Smooth muscle cell (in vitro differentiated cells): Measurements from ENCODE around the gene SMIM7. TPM values are rescaled to one million over a fixed set of nuclear protein-coding genes. Genes with fewer than 3 reads are reported as not detected.

Experiments
- DNase-seq: peaks from one replicate; lab custom pipeline; 2025; ENCODE audit not compliant: unreplicated experiment; lab: John Stamatoyannopoulos, UW
- H2AFZ ChIP-seq: fragments of 200-600 bp; sonication (generic); 2 replicates; pipeline ENCODE4 v1.6.0; 2016; ENCODE audit warnings: antibody characterized with exemption, low read depth, mild to moderate bottlenecking
- H3F3A ChIP-seq: fragments of 200-600 bp; sonication (generic); 2 replicates; pipeline ENCODE4 v1.6.0; 2017; ENCODE audit warnings: antibody characterized with exemption, low read depth
- H3K27ac ChIP-seq: fragments of 200-600 bp; sonication (generic); 2 replicates; pipeline ENCODE4 v1.5.1; 2016; ENCODE audit warnings: low read depth, mild to moderate bottlenecking
- H3K27me3 ChIP-seq: fragments of 200-600 bp; sonication (generic); 2 replicates; pipeline ENCODE4 v1.6.1; 2016; ENCODE audit warnings: low read depth, mild to moderate bottlenecking
- H3K36me3 ChIP-seq: fragments of 200-600 bp; sonication (generic); 2 replicates; pipeline ENCODE4 v1.5.1; 2016; ENCODE audit warnings: low read depth
- H3K4me1 ChIP-seq: fragments of 200-600 bp; sonication (generic); 2 replicates; pipeline ENCODE4 v1.5.1; 2016; ENCODE audit warnings: low read depth
- H3K4me2 ChIP-seq: fragments of 200-600 bp; sonication (generic); 2 replicates; pipeline ENCODE4 v1.6.0; 2016; ENCODE audit warnings: mild to moderate bottlenecking
- H3K4me3 ChIP-seq: fragments of 200-600 bp; sonication (generic); 2 replicates; pipeline ENCODE4 v1.5.1; 2016; ENCODE audit warnings: mild to moderate bottlenecking
- H3K79me2 ChIP-seq: fragments of 200-600 bp; sonication (generic); 2 replicates; pipeline ENCODE4 v1.6.0; 2016; ENCODE audit warnings: low read depth, mild to moderate bottlenecking
- H3K9ac ChIP-seq: fragments of 200-600 bp; sonication (generic); 2 replicates; pipeline ENCODE4 v1.6.0; 2016; ENCODE audit warnings: low read depth
- H3K9me3 ChIP-seq: fragments of 200-600 bp; sonication (generic); replicated peaks from 2 replicates; pipeline ENCODE4 v1.5.1; 2016; ENCODE audit warnings: low read depth
- H4K20me1 ChIP-seq: fragments of 200-600 bp; sonication (generic); 2 replicates; pipeline ENCODE4 v1.6.0; 2016; ENCODE audit warnings: low read depth
- CTCF ChIP-seq: fragments of 200-600 bp; sonication (generic); IDR thresholded peaks from 2 replicates; pipeline ENCODE4 v1.5.1; 2017; ENCODE audit warnings: borderline replicate concordance, mild to moderate bottlenecking, antibody characterized with exemption; ENCODE audit not compliant: insufficient read depth, poor library complexity, severe bottlenecking
- WGBS: methylation state at CpG from one replicate; pipeline ENCODE4 v1.1.7; 2016; ENCODE audit warnings: low lambda C conversion rate; 5-methylcytosine and 5-hydroxymethylcytosine counted together
- polyA plus RNA-seq: library from polyadenylated mRNA; unstranded; fragments of >200 nt; fragmentation: Nextera tagmentation; extraction: Ambion mirVana; gene quantifications from 2 replicates; pipeline ENCODE4 v1.2.1, GENCODE V29; 2016
- total RNA-seq: library from RNA; depleted of rRNA; stranded (reverse); fragments of >200 nt; gene quantifications from 2 replicates; pipeline ENCODE4 v1.2.3, GENCODE V29; 2014

Gene SMIM7
- total and polyA plus RNA-seq, 2 experiments from 2014 or later, result 64.4 to 109 TPM

- H3K4me2 ChIP-seq, result no peak overlapping the region
- DNase-seq, result no peak
- H3K36me3 ChIP-seq, result no peaks in the 10 kb centered on the region
- H2AFZ ChIP-seq, result no peak overlapping the region
- H3K4me3 ChIP-seq, result no peak overlapping the region
- H4K20me1 ChIP-seq, result peaks cover 100% of the 10 kb centered on the region
- H3K27me3 ChIP-seq, result no peaks in the 10 kb centered on the region
- H3K4me1 ChIP-seq, result no peaks in the 10 kb centered on the region
- H3K9me3 ChIP-seq, result no peaks in the 10 kb centered on the region
- H3K9ac ChIP-seq, result no peak overlapping the region
- no peak for TF ChIP-seq CTCF
- H3K27ac ChIP-seq, result no peak overlapping the region
- H3F3A ChIP-seq, result no peaks in the 10 kb centered on the region
- WGBS, result 86% methylated on average over 7 of the region's 7 CpGs
- H3K79me2 ChIP-seq, result peaks cover 98% of the 10 kb centered on the region
Observed at GRCh38 chr19:16619457-16619856, 40.5 kb downstream of the SMIM7 start.

GRCh38 chr19:16618248-16618647, 41.7 kb downstream of the SMIM7 start:
- no peak overlapping the region for H3K4me3 ChIP-seq
- H2AFZ ChIP-seq, result no peak overlapping the region
- no peak for TF ChIP-seq CTCF
- 96% methylated on average over 7 of the region's 7 CpGs for WGBS
- H3K36me3 ChIP-seq, result no peaks in the 10 kb centered on the region
- no peak overlapping the region for H3K9ac ChIP-seq
- no peaks in the 10 kb centered on the region for H3K9me3 ChIP-seq
- DNase-seq, result no peak
- no peaks in the 10 kb centered on the region for H3K4me1 ChIP-seq
- peaks cover 100% of the 10 kb centered on the region for H4K20me1 ChIP-seq
- no peaks in the 10 kb centered on the region for H3K27me3 ChIP-seq
- H3K4me2 ChIP-seq, result no peak overlapping the region
- no peaks in the 10 kb centered on the region for H3F3A ChIP-seq
- H3K27ac ChIP-seq, result no peak overlapping the region
- H3K79me2 ChIP-seq, result peaks cover 98% of the 10 kb centered on the region

GRCh38 chr19:16615808-16616207, 44.1 kb downstream of the SMIM7 start:
- 56% methylated on average over 1 of the region's 1 CpG for WGBS
- Histone ChIP-seq H3K79me2 (peaks cover 98% of the 10 kb centered on the region), H3K27ac (no peak overlapping the region), H3K4me2 (no peak overlapping the region), H3K36me3 (no peaks in the 10 kb centered on the region), H3K27me3 (no peaks in the 10 kb centered on the region), H2AFZ (no peak overlapping the region), H4K20me1 (peaks cover 100% of the 10 kb centered on the region), H3F3A (no peaks in the 10 kb centered on the region), H3K9ac (no peak overlapping the region), H3K4me1 (no peaks in the 10 kb centered on the region), H3K4me3 (no peak overlapping the region), H3K9me3 (no peaks in the 10 kb centered on the region)
- TF ChIP-seq CTCF, result no peak
- no peak for DNase-seq

- no peaks in the 10 kb centered on the region for H3K4me1 ChIP-seq
- no peak overlapping the region for H3K9ac ChIP-seq
- H3K9me3 ChIP-seq, result no peaks in the 10 kb centered on the region
- no peak for TF ChIP-seq CTCF
- no peaks in the 10 kb centered on the region for H3K27me3 ChIP-seq
- no peak for DNase-seq
- peaks cover 100% of the 10 kb centered on the region for H4K20me1 ChIP-seq
- H2AFZ ChIP-seq, result no peak overlapping the region
- no peak overlapping the region for H3K4me3 ChIP-seq
- 37% methylated on average over 2 of the region's 2 CpGs for WGBS
- H3K27ac ChIP-seq, result no peak overlapping the region
- H3K36me3 ChIP-seq, result no peaks in the 10 kb centered on the region
- peaks cover 98% of the 10 kb centered on the region for H3K79me2 ChIP-seq
- no peaks in the 10 kb centered on the region for H3F3A ChIP-seq
- no peak overlapping the region for H3K4me2 ChIP-seq
Observed at GRCh38 chr19:16614941-16615340, 45.0 kb downstream of the SMIM7 start.
